Heart right ventricle (tissue), 16 donors: Measurements from ENCODE around the gene PPM1H. TPM values are rescaled to one million over a fixed set of nuclear protein-coding genes. Genes with fewer than 3 reads are reported as not detected.
"Not testable (repeated sequence)": the region's sequence is repeated elsewhere in the genome, so short reads cannot be mapped to it uniquely, and the experiment has no call there.

ENCODE experiments used
- ATAC-seq, 8 donors: fragments of 200-7000 bp; cut with Tn5 transposase; one replicate each; pipeline ENCODE4 v1.9.1; 2020; ENCODE audit warnings: mild to moderate bottlenecking in 8 of 8, moderate library complexity in 8 of 8, moderate number of reproducible peaks in 1 of 8
- DNase-seq, 2 donors: peaks; one replicate each; pipeline ENCODE4 v3.0.0-alpha.2; 2020
- H3K27ac ChIP-seq, 10 donors: fragments of 200-600 bp; sonication (generic) in 2 of 10; one replicate each; pipeline versions ENCODE4 v1.5.0 to v1.8.0; 2020 to 2022; ENCODE audit warnings: mild to moderate bottlenecking in 3 of 10
- H3K27me3 ChIP-seq, 7 donors: fragments of 200-600 bp; one replicate each; pipeline ENCODE4 v1.8.0; 2021 to 2022; ENCODE audit warnings: mild to moderate bottlenecking in 2 of 7
- H3K36me3 ChIP-seq, 9 donors: fragments of 200-600 bp; sonication (generic) in 1 of 9; one replicate each; pipeline versions ENCODE4 v1.5.0 to v1.8.0; 2020 to 2022; ENCODE audit warnings: mild to moderate bottlenecking in 2 of 9
- H3K4me1 ChIP-seq, 9 donors: fragments of 200-600 bp; sonication (generic) in 1 of 9; one replicate each; pipeline versions ENCODE4 v1.5.0 to v1.8.0; 2020 to 2022; ENCODE audit warnings: mild to moderate bottlenecking in 4 of 9
- H3K4me3 ChIP-seq, 10 donors: fragments of 200-600 bp; sonication (generic) in 2 of 10; one replicate each; pipeline versions ENCODE4 v1.5.0 to v1.8.0; 2020 to 2022; ENCODE audit warnings: mild to moderate bottlenecking in 7 of 10, moderate library complexity in 2 of 10
- H3K9me3 ChIP-seq, 11 donors: fragments of 200-600 bp in 10 of 11; sonication (generic) in 2 of 11; one replicate each; pipeline versions ENCODE4 v1.5.0 to v1.8.0; 2013 to 2022; ENCODE audit warnings: mild to moderate bottlenecking in 2 of 11, control low read depth in 1 of 11, moderate library complexity in 1 of 11
- WGBS, 2 donors: extraction: QIAGEN DNeasy Blood & Tissue Kit; methylation state at CpG; one replicate each; pipeline ENCODE4 v1.1.7; 2013; ENCODE audit warnings: inconsistent platforms in 1 of 2; 5-methylcytosine and 5-hydroxymethylcytosine counted together
- intact Hi-C, 10 donors: fragments of 100-400 bp; cut with DNase I; formaldehyde crosslinking; loops; one replicate each; pipeline versions ENCODE4 v1.11.1 to v1.14.2; 2022
- polyA plus RNA-seq, 2 donors: library from polyadenylated mRNA; stranded (reverse); fragments of 200-250 nt; gene quantifications; one replicate each; pipeline ENCODE4 v1.2.3, GENCODE V29; 2013
- total RNA-seq, 10 donors: library from RNA; stranded (reverse); fragmentation: NEBNext Ultra II Directional in 3 of 10; extraction: Animal tissue kit (Norgen Biotek cat#: 25700) in 3 of 10; gene quantifications; one replicate each; pipeline versions ENCODE4 v1.2.1 to v1.2.4, GENCODE V29; 2021 to 2023
- TF ChIP-seq, protein P1 (sequence below), 9 donors: fragments of 200-600 bp; sonication (generic) in 2 of 9; IDR thresholded peaks; one replicate each; pipeline versions ENCODE4 v1.5.0 to v1.8.0; 2021 to 2022; ENCODE audit warnings: antibody characterized with exemption in 9 of 9, mild to moderate bottlenecking in 5 of 9, moderate library complexity in 1 of 9
- donor health status: Arrhythmogenic right ventricular cardiomyopathy.
- donor health status: ischemic (EF 13 %, LVEDD 7.1; RV severe dilation, severe dysfunction).
- donor health status: healthy with polysubstance abuse.
- donor health status: DM: no; HTN: yes; CAD: no.
- donor health status: DM: no; HTN: no; CAD: no.
- donor health status: ischemic (EF 25% LVEDD 6.9; RV normal size, moderate dysfunction).
- donor health status: ischemic (EF 25% LVEDD 5.7; RV mildly dilated, moderate dysfunction).
- donor health status: healthy.
- donor health status: DM: yes; HTN: yes; CAD: no.
- donor health status: Ischemic cardiomyopathy.
- donor health status: ischemic (EF 35%, LVEDD 5.7; RV mildly dilated, moderate dysfunction).
- donor health status: nonischemic (EF 11% LVEDD 7.7; RV severe dilation, severe dysfunction).
- donor health status: DM: yes; HTN: yes; CAD: no.
- donor health status: PGD.
- donor health status: ischemic (EF 29% LVEDD 5.4; RV normal size, mild dysfunction).
- donor health status: nonischemic (EF 23%, LVEDD 6.1; RV moderate dilation, normal function).

Gene PPM1H
- total and polyA plus RNA-seq, 12 donors: 0.62 to 7.1 (median 5.3) TPM

DNA sequence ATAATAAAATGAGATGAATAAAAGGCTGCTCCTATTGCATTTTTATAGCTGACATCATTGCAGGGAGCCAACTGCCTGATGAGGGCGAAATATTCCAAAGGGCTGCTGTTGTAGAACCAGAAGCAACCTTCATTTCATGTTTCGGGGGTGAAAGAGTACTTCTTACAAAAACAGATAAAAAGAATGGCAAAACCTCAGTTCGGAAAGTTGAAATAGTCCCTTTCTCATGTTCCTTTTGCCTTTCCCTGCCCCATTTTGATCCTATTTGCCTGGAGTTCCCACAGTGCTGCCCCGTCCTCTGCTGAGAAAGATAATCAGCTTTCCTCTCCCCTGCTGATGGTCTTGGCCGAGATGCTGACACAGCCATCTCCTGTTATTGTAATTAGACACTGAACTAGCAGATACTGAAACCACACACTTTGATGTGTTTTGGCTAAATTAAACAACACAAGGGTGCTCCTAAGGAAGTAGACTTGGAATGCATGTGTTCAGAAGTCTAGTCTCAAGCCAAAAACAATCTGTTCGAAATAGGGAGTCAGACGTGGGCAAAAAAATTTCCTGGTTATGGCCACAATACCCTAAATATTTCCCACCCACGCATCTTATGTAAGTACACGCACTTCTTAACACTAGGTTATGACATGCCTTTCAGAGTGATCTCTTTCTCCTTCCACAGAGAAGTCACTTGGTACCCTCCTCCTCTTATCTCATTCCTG is 117.2 kb downstream of the PPM1H start:
- TF ChIP-seq, protein P1, sequence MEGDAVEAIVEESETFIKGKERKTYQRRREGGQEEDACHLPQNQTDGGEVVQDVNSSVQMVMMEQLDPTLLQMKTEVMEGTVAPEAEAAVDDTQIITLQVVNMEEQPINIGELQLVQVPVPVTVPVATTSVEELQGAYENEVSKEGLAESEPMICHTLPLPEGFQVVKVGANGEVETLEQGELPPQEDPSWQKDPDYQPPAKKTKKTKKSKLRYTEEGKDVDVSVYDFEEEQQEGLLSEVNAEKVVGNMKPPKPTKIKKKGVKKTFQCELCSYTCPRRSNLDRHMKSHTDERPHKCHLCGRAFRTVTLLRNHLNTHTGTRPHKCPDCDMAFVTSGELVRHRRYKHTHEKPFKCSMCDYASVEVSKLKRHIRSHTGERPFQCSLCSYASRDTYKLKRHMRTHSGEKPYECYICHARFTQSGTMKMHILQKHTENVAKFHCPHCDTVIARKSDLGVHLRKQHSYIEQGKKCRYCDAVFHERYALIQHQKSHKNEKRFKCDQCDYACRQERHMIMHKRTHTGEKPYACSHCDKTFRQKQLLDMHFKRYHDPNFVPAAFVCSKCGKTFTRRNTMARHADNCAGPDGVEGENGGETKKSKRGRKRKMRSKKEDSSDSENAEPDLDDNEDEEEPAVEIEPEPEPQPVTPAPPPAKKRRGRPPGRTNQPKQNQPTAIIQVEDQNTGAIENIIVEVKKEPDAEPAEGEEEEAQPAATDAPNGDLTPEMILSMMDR (IDR thresholded peaks at IDR 0.05): peak in 4 of 9 donors; percentile 6 to 60 (median 36)
- DNase-seq: peak in 1 of 2 donors; percentile 40
- 38 to 51% methylated on average over 9 of the region's 9 CpGs for WGBS, 2 donors
- ATAC-seq: peak; percentile 63 to 94 (median 84)
- Histone ChIP-seq H3K9me3 (no peaks in the 10 kb centered on the region), H3K27me3 (no peaks in the 10 kb centered on the region), H3K4me1 (peaks cover 0 to 27% (median 14%) of the 10 kb centered on the region in 9 donors), H3K4me3 (peak overlapping the region in 9 of 10 donors; percentile 3 to 45 (median 38)), H3K27ac (peak overlapping the region in 9 of 10 donors; percentile 46 to 89 (median 67)), H3K36me3 (no peaks in the 10 kb centered on the region)
- intact Hi-C loops: loop anchor here in 7 of 10 donors (2.0 to 10.0 kb wide), 4 partner anchors 117 to 250 kb away; partner anchors contain the start of gene PPM1H (in 5 of the 7)

DNA sequence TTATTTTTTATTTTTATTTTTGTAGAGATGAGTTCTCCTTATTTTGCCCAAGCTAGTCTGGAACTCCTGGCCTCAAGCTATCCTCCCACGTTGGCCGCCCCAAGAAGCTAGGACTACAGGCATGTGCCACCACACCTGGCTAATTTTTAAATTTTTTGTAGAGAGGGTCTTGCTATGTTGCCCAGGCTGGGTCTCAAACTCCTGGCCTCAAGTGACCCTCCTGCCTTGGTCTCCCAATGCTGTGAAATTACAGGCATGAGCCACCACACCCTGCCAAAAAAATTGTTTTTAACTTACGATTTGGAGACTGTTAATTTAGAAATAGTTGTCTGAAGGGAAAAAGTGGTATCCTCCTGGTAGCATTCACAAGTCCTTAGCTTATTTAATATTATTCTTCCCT is 120.7 kb downstream of the PPM1H start:
- H3K27me3 ChIP-seq: no peaks in the 10 kb centered on the region
- no peak overlapping the region for H3K27ac ChIP-seq
- H3K9me3 ChIP-seq: no peaks in the 10 kb centered on the region
- H3K4me3 ChIP-seq: no peak overlapping the region
- no peaks in the 10 kb centered on the region for H3K36me3 ChIP-seq
- intact Hi-C loops: loop anchor here in 9 of 10 donors (5.0 to 10.0 kb wide), 5 partner anchors 118 to 377 kb away; partner anchors contain the start of gene PPM1H (in 4 of the 9)
- no peak for ATAC-seq
- peaks cover 0 to 34% (median 14%) of the 10 kb centered on the region in 9 donors for H3K4me1 ChIP-seq
- TF ChIP-seq, protein P1 (IDR thresholded peaks at IDR 0.05): no peak
- no peak for DNase-seq
- WGBS, 2 donors: 95 to 96% methylated on average over 3 of the region's 3 CpGs

DNA sequence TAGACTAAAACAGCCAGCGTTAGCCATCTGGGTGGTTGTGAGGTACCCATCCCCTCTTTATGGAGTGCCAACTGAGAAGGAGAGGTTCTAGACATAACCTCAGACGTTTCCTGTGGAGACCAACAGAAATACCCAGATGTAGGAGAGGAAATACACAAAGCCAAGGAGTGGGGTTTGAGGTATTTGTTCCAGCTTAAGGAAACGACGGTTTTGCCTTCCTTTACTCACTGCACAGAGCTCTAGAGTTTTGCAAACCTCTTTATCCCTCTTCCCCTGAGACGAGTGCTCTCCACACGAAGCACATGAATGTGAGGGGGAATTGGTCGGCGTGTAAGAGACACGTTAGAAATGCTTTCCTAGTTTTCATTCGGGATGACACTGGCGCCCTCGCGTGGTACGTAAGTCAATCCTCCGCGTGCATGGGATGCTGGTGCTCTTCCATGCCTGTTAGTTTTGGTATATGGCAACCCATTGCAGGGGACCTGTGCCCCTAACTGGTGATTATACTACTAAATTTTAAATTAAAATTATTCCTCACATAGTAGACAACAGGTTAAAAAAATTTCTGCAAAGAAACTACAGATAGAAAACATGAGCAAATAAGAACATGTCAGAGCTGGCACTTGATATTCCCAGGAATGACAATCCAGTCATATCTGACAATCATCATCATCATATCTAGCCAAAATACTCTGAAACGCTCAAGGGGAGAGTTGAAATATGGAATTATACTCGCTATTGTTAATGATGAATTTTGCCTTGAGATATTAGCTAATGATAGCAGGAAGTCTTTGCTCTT is 121.7 kb downstream of the PPM1H start:
- H3K27ac ChIP-seq: peak overlapping the region in 1 of 10 donors; percentile 16
- no peaks in the 10 kb centered on the region for H3K9me3 ChIP-seq
- DNase-seq (peak; percentile 59 to 62), ATAC-seq (peak in 6 of 8 donors; percentile 54 to 84 (median 63))
- H3K36me3 ChIP-seq: no peaks in the 10 kb centered on the region
- no peaks in the 10 kb centered on the region for H3K27me3 ChIP-seq
- H3K4me3 ChIP-seq: peak overlapping the region in 5 of 10 donors; percentile 22 to 33 (median 27)
- 11 to 13% methylated on average over 18 of the region's 18 CpGs for WGBS, 2 donors
- intact Hi-C loops: loop anchor here in 9 of 10 donors (2.0 to 10.0 kb wide), 6 partner anchors 119 to 376 kb away; partner anchors contain the start of gene PPM1H (in 5 of the 9)
- TF ChIP-seq, protein P1 (IDR thresholded peaks at IDR 0.05): peak; percentile 19 to 85 (median 73)
- peaks cover 0 to 28% (median 13%) of the 10 kb centered on the region in 9 donors for H3K4me1 ChIP-seq

DNA sequence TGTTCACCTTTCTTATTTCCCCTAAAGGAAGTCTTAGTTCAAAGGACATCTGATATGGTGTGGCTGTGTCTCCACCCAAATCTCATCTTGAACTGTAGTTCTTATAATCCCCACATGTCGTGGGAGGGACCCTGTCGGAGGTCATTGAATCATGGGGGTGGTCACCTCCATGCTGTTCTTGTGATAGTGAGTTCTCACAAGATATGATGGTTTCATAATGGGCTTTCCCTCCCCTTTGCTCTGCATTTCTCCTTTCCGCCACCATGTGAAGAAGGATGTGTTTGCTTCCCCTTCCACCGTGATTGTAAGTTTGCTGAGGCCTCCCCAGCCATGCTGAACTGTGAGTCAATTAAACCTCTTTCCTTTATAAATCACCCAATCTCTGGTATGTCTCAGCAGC is 123.5 kb downstream of the PPM1H start:
- WGBS, 2 donors: 76 to 79% methylated on average over 4 of the region's 4 CpGs
- not testable (repeated sequence) for ATAC-seq

More for the DNA sequence above, 123.5 kb downstream of the PPM1H start:
- not testable (repeated sequence) for H3K4me3 ChIP-seq, H3K9me3 ChIP-seq, H3K27ac ChIP-seq, H3K36me3 ChIP-seq, DNase-seq, H3K27me3 ChIP-seq
- H3K4me1 ChIP-seq: peaks cover 0 to 16% (median 8%) of the 10 kb centered on the region in 9 donors
- intact Hi-C loops: loop anchor here in 9 of 10 donors (5.0 to 10.0 kb wide), 5 partner anchors 121 to 374 kb away; partner anchors contain the start of gene PPM1H (in 4 of the 9)
